IPS-20b (cell line): ENCODE measurements around the gene GATA5.

Experiments used
- H3K27ac ChIP-seq: one replicate; pipeline ENCODE4 v1.5.1; 2013; ENCODE audit warnings: low read length
- H3K27me3 ChIP-seq: 2 replicates; pipeline ENCODE4 v1.6.1; 2013; ENCODE audit warnings: mild to moderate bottlenecking, low read length, inconsistent platforms; ENCODE audit not compliant: insufficient read depth
- H3K36me3 ChIP-seq: 2 replicates; pipeline ENCODE4 v1.6.1; 2013; ENCODE audit warnings: low read depth, mild to moderate bottlenecking, inconsistent platforms, low read length, moderate library complexity; ENCODE audit not compliant: insufficient read depth
- H3K4me1 ChIP-seq: 2 replicates; pipeline ENCODE4 v1.6.1; 2013; ENCODE audit warnings: mild to moderate bottlenecking, control low read depth, inconsistent platforms, low read length, moderate library complexity; ENCODE audit not compliant: insufficient read depth
- H3K4me3 ChIP-seq: 2 replicates; pipeline ENCODE4 v1.5.1; 2013; ENCODE audit warnings: mild to moderate bottlenecking, low read length, inconsistent platforms
- H3K9ac ChIP-seq: 2 replicates; pipeline ENCODE4 v1.6.1; 2013; ENCODE audit warnings: low read depth, mild to moderate bottlenecking, inconsistent platforms, low read length, moderate library complexity
- H3K9me3 ChIP-seq: 2 replicates; pipeline ENCODE4 v1.6.1; 2013; ENCODE audit warnings: mild to moderate bottlenecking, low read depth, low read length, inconsistent platforms; ENCODE audit not compliant: insufficient read depth

Gene GATA5

GRCh38 chr20:62446888-62447869 is 28.6 kb downstream of the GATA5 start:
- H3K9ac ChIP-seq = no peak overlapping the region
- H3K9me3 ChIP-seq = no peaks in the 10 kb centered on the region
- no peaks in the 10 kb centered on the region for H3K4me1 ChIP-seq
- no peaks in the 10 kb centered on the region for H3K36me3 ChIP-seq
- no peak overlapping the region for H3K4me3 ChIP-seq
- H3K27ac ChIP-seq = no peak overlapping the region
- H3K27me3 ChIP-seq = no peaks in the 10 kb centered on the region

DNA sequence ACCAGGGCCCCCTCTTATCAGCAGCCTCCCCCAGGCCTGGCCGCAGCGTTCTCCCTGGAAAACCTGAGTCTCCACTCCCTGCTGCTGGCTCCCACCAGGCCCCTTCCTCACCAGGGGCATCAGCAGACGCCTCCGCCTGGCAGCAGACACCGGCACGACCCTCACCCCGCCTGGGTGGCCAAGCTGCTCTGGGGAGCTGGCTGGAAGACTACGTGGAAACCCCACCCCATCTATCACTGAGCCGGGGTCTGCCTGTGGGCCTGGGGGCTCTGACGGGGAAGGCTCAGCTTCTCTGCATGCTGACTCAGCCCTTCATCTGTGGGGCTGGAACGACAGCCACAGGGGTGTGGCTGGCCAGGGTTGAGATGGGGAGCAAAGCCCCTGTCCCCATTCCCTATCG is 29.3 kb downstream of the GATA5 start:
- H3K27me3 ChIP-seq = no peaks in the 10 kb centered on the region

GRCh38 chr20:62445553-62446340 is 30.0 kb downstream of the GATA5 start:
- no peaks in the 10 kb centered on the region for H3K4me1 ChIP-seq
- H3K27me3 ChIP-seq = no peaks in the 10 kb centered on the region
- H3K36me3 ChIP-seq = no peaks in the 10 kb centered on the region
- no peak overlapping the region for H3K27ac ChIP-seq
- no peaks in the 10 kb centered on the region for H3K9me3 ChIP-seq
- no peak overlapping the region for H3K9ac ChIP-seq
- H3K4me3 ChIP-seq = no peak overlapping the region

More for the DNA sequence above, 29.3 kb downstream of the GATA5 start:
- Histone ChIP-seq H3K9me3 (no peaks in the 10 kb centered on the region), H3K4me3 (no peak overlapping the region), H3K4me1 (no peaks in the 10 kb centered on the region), H3K27ac (no peak overlapping the region), H3K36me3 (no peaks in the 10 kb centered on the region), H3K9ac (no peak overlapping the region)

DNA sequence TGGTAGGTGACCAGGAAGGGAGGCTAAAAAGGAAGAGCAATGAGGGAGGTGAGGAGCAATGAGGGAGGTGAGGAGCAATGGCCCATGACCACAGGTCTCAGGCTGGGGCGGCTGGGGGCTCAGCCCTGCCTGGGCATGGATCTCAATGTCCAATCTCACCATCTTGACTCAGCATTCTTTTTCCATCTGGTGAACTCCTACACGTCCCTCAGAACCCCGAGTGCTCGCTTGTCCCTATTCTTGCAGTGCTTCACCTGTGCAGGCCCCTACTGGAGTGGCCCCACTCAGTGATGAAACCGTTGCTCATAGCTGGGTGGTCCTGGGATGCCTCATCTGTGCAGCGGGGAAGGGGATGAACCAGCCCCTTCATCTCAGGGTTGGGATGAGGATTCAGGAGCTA is 31.5 kb downstream of the GATA5 start:
- H3K4me3 ChIP-seq = no peak overlapping the region
- H3K4me1 ChIP-seq = no peaks in the 10 kb centered on the region
- H3K27ac ChIP-seq = no peak overlapping the region
- H3K9me3 ChIP-seq = no peaks in the 10 kb centered on the region
- no peaks in the 10 kb centered on the region for H3K36me3 ChIP-seq
- no peaks in the 10 kb centered on the region for H3K27me3 ChIP-seq
- no peak overlapping the region for H3K9ac ChIP-seq

DNA sequence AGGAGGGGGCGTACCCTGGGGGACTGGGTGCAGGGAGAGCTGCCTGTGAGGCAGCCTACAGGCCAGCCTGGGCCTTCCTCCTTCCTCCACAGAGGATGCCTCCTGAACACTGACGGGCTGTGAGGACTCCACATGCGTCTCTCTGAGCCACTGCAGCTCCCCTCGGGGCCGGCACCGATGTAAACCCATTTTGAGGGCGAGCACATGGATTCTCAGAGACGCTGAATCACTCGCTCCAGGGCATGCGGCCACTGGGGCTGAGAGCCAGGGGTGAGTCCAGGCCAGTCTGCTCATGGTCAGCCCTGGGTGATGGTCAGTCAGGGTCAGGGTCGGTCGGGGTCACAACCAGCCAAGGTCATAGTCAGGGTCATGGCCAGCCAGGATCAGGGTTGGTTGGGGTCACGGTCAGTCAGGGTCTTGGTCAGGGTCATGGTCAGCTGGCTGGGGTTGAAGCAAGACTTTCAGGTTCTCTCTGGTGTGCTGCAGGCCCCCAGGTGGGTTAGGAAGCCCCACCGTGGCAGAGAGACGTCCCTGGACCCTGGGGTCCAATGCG is 33.7 kb downstream of the GATA5 start:
- H3K9me3 ChIP-seq = no peaks in the 10 kb centered on the region
- H3K27me3 ChIP-seq = no peaks in the 10 kb centered on the region
- no peak overlapping the region for H3K27ac ChIP-seq
- H3K4me1 ChIP-seq = no peaks in the 10 kb centered on the region
- no peak overlapping the region for H3K9ac ChIP-seq
- H3K4me3 ChIP-seq = no peak overlapping the region
- no peaks in the 10 kb centered on the region for H3K36me3 ChIP-seq

DNA sequence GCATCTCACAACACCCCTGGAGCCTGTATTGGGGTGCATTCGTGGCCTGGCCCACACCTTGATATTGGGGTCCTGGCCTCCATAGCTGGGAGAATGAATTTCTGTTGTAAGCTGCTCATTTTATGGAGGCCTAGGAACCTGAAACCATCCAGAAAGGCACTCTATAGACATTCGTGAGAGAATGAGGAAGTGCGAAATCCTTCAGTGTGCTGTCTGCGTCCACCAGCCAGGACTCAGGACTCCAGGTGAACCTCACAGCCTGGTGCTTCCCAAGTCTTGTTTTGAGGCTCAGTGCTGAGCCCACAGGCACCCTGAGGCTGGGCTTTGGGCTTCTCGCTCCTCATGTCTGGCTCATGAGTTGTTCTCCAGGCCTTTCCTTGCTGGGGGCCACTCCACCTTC is 36.6 kb downstream of the GATA5 start:
- no peaks in the 10 kb centered on the region for H3K9me3 ChIP-seq
- H3K27me3 ChIP-seq = peaks cover 4% of the 10 kb centered on the region; the same call in 1 of the 2 replicates

GRCh38 chr20:62437927-62438326 is 37.9 kb downstream of the GATA5 start:
- Histone ChIP-seq H3K9me3 (no peaks in the 10 kb centered on the region), H3K27me3 (peaks cover 4% of the 10 kb centered on the region; the same call in 1 of the 2 replicates), H3K27ac (no peak overlapping the region), H3K9ac (no peak overlapping the region), H3K36me3 (no peaks in the 10 kb centered on the region), H3K4me3 (no peak overlapping the region), H3K4me1 (no peaks in the 10 kb centered on the region)

More for the DNA sequence above, 36.6 kb downstream of the GATA5 start:
- no peak overlapping the region for H3K27ac ChIP-seq
- no peaks in the 10 kb centered on the region for H3K36me3 ChIP-seq
- no peak overlapping the region for H3K4me3 ChIP-seq
- H3K4me1 ChIP-seq = no peaks in the 10 kb centered on the region
- H3K9ac ChIP-seq = no peak overlapping the region

GRCh38 chr20:62437496-62437895 is 38.3 kb downstream of the GATA5 start:
- no peak overlapping the region for H3K9ac ChIP-seq
- no peaks in the 10 kb centered on the region for H3K9me3 ChIP-seq
- no peaks in the 10 kb centered on the region for H3K36me3 ChIP-seq
- peaks cover 4% of the 10 kb centered on the region; the same call in 1 of the 2 replicates for H3K27me3 ChIP-seq
- H3K4me1 ChIP-seq = no peaks in the 10 kb centered on the region
- H3K27ac ChIP-seq = no peak overlapping the region
- no peak overlapping the region for H3K4me3 ChIP-seq

- no peak overlapping the region for H3K9ac ChIP-seq
- H3K27me3 ChIP-seq = peaks cover 4% of the 10 kb centered on the region; the same call in 1 of the 2 replicates
- H3K4me1 ChIP-seq = no peaks in the 10 kb centered on the region
These were observed 39.1 kb downstream of the GATA5 start for GRCh38 chr20:62436692-62437091.

DNA sequence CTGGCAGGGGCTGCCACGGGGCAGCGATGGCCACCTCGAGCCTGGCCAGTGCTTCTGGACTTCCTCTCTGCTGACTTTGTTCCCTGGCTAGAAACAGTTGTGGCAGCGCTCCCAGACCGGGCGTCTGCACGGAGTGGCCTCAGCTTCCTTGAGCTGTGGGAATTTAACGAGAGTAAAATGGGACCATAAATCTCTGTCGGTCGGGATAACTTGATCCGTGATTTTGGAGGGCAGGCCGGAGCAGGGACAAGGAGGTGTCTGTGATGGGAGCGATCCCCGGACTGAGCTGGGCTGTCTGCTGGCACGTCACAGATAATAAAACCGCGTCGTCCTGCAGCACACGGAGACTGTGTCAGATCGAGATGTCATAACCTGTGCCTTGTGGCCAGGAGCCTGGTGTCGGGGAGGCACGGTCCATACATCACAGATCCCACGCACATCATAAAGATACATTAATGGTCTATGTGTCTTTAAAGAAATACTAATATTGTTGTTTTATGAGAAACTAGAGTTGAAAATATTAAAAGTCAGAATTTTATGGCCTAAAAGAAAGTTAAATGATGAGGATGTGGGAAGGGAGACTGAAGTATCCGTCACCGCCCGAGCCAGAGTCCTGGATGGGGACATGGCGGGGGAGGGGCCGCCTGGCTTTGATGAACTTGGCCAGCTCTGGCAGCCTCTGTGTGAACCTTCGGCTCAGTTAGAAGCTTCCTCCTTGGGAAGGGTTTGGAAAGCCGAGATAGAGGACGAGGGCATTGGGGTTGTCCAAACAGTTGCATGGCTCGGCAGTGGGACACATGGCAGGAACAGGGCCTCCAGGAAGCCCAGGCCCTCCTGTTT is 41.9 kb downstream of the GATA5 start:
- Histone ChIP-seq H3K27ac (no peak overlapping the region), H3K27me3 (peaks cover 4% of the 10 kb centered on the region), H3K36me3 (no peaks in the 10 kb centered on the region)

More at GRCh38 chr20:62436692-62437091, 39.1 kb downstream of the GATA5 start:
- no peak overlapping the region for H3K4me3 ChIP-seq
- no peak overlapping the region for H3K27ac ChIP-seq
- H3K9me3 ChIP-seq = no peaks in the 10 kb centered on the region
- H3K36me3 ChIP-seq = no peaks in the 10 kb centered on the region

More for the DNA sequence above, 41.9 kb downstream of the GATA5 start:
- Histone ChIP-seq H3K9me3 (no peaks in the 10 kb centered on the region), H3K4me1 (peaks cover 5% of the 10 kb centered on the region; the same call in 1 of the 2 replicates), H3K4me3 (no peak overlapping the region), H3K9ac (no peak overlapping the region)
